Limb (tissue), 2 donors: ENCODE results near the gene ANKRD13D.

Source experiments
- DNase-seq, 2 donors: peaks; one replicate each; pipeline ENCODE4 v3.0.0-alpha.2; 2016; ENCODE audit errors: extremely low spot score in 2 of 2

ANKRD13D gene

DNA sequence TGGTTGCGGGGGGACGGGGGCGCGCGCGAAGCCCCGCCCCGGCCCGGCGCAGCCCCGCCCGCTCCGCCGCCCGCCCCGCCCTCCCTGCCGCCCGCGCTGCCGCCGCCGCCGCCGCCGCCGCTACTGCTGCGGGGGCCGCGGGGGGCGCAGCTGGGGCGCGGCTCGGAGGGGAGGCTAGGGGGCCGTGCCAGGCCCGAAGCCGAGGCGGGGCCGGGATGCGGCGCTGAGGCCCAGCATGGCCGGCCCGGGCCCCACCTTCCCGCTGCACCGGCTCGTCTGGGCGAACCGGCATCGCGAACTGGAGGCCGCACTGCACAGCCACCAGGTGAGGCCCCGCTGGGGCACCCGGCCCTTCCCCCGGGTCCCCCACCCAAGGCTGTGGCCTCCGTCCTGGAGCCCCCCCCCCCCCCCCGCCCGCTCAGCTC is at the start of gene ANKRD13D:
Gene ANKRD13D (plus strand): TSS at position 78 of the 425 bp plus-strand sequence. CDS start 158 bp downstream, at position 236.
- no peak for DNase-seq

DNA sequence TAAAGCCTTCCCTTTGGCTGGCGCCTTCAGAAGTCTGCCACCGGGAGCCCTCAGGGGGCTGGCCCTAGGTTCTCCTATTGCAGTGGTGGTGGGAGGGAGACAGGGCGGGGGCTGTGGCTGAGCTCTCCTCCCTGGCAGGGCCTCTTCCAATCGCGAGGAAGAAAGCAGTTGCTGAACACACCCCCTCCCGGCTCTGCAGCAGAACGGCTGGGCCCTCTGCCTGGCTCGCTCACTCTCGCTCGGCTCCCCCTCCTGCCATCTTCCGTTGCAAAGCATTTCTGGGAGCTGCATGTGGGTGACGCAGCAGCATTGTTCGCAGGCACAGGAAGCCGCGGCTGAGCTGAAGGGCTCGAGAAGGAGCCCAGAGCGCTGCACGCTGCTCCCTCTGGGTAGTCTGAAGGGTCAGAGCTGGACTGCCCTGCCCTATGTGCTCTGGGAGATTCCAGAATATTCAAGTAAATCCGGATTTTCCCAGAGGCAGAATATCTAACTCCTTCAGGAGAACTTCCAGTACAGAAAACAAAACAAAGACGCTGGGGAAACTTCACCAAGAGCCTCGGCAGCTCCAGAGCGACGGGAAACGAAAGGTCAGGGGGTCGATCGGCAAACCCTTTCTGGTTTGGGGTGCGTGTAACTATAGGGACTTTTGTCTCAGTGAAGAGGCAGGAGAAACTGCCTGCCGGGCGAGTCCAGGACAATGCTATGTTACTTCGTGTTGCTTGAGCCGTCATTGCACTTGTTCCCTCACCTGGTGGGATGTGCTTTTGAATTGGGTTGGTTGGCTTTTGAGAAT is 49.1 kb upstream of the ANKRD13D start:
- DNase-seq: peak; percentile 96 to 99

DNA sequence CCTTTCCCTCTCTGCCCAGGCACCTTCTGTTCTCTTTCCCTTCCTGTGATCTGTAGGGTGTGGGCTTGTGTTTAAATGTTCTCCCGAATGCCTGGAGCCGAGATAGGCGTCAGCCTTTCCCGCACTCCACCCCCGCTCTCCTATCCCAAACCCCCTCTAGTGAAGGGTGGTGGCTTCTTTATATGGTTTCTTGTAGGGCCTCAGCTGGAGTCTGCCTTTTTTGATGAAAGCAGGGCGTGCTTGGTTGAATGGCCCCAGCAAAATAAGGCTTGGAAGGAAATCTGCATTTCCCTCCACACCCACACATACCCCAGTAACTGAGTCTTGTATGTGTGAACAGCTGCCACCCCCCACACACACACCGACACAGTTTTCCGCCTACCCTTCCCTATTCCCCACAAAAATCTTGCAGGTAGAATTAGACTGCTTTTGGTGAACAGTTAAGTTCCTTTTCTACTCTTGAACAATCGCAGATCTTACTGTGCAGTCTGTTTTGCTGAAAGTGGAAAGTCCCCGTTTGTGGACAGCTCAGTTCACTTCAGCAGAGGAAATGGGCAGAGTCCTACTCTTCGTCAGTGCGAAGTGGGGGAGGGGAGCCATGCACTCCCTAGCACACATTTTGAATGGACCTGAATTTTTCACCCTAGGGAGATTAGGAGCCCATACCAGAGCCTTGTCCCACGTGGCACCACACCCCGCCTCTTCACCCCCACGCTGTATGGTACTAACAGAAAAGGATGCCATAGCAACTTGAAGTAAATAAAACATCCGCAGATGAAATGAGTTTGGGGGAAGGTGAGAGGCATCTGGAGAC is 48.3 kb upstream of the ANKRD13D start:
- peak; percentile 50 to 73 for DNase-seq

DNA sequence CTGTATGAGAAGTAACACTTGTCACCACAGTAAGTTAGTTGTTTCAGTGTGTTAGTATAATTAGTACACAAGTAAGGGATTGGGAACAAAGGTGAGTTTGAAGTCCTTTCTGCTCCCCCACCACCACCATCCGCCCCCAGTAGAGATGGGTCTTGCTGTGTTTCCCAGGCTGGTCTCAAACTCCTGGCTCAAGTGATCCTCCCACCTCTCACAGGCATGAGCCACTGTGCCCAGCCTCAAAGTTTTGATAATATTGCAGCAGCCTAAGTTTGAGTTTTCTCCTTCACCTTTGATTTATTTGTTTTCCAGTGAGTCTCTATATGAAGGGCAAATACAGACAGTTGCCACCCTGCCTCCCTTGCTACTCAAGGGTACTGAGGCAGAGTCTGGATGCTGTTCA is 46.6 kb upstream of the ANKRD13D start:
- DNase-seq: no peak

DNA sequence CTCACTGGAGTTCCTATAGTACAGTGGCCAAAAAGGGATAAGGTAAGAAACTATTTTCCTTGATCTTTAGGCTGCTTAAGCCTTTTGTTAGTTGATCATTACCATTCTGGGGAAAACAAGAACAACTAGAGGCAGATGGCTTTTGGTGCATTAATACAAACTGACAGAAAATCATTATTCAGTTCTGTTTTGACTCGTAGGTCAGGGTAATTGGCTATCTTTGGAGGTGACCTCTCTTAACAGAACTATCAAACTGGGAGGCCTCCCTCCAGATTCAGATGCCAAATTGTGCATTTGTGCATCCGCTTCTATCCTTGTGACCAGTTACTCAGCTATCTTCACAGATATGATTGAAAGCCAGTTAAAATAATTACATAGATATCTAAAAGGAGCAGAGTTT is 46.1 kb upstream of the ANKRD13D start:
- no peak for DNase-seq

DNA sequence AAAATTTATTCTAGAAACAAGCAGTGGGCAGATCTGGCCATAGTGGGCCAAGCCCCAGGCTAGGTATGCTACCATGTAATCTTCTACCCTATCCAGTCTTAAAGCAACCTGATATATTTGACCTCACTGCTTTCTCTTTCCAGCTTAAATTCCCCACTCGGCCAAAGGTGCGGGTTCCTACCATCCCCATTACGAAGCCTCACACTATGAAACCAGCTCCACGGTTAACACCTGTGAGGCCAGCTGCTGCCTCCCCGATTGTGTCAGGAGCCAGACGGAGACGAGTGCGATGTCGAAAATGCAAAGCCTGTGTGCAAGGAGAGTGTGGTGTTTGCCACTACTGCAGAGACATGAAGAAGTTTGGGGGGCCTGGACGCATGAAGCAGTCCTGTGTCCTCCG is 44.1 kb upstream of the ANKRD13D start:
- DNase-seq: no peak

DNA sequence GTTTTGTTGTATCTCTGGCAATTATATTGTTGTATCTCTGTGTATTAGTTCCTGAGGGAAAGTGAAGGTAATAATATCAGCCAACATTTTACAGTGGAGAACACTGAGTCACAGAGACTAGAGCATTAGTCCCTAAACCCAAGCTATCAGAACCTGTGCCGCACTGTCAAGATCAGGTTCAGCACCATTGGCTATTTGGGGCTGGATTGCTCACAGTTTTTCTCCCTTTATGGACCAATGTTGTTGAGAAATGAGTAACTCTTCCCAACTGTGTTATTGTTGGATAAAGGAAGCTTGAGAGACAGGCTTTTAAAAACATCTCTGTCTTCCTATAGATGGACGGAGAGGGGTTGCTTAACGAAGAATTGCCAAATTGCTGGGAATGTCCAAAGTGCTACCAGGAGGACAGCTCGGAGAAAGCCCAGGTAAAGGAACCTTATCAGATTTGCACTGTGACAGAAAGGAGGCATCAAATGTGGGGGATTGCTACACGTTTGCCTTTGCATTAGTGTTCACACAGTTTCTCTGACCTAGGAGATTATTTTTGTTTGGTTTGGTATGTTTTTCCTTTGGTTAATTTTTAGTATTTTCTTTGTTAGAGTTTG is 41.1 kb upstream of the ANKRD13D start:
- DNase-seq: no peak

DNA sequence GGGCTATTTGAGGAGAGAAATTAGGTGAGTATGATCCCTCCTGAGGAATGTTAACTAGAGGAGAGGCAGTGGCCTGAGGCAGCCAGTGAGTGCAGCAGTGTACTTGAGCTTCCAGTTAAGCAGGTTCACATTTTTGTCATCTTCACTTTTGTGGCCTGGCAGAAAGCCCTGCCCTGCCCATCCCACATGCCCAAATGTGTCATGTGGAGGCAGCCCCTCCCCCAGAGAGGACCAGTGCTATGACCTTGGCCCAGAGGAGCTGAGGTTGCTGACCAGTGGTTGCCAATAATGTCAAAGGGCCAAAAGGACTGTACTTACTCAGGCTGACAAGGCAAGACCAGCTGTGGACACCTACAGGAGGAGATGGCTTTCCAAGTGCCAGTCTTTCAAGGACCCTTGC is 40.5 kb upstream of the ANKRD13D start:
- no peak for DNase-seq

DNA sequence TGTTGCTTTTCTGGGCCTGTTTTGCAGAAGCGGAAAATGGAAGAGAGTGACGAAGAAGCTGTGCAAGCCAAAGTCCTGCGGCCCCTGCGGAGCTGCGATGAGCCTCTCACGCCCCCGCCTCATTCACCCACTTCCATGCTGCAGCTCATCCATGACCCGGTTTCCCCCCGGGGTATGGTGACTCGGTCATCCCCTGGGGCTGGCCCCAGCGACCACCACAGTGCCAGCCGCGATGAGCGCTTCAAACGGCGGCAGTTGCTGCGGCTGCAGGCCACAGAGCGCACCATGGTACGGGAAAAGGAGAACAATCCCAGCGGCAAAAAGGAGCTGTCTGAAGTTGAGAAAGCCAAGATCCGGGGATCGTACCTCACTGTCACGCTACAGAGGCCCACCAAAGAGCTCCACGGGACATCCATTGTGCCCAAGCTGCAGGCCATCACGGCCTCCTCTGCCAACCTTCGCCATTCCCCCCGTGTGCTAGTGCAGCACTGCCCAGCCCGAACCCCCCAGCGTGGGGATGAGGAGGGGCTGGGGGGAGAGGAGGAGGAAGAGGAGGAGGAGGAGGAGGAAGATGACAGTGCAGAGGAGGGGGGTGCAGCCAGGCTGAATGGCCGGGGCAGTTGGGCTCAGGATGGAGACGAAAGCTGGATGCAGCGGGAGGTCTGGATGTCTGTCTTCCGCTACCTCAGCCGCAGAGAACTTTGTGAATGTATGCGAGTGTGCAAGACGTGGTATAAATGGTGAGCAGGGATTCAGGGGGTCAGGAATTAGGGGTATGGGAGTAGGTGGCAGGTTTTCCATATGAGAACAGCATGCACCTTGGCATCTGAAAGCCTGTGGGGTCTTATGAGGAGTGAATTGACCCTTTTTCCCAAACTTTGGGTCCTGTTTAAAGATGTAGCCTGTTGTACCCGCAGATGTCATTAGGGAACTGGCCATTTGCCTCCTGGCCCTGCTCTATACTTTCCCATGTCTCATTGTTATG is 38.8 kb upstream of the ANKRD13D start:
- DNase-seq: no peak

DNA sequence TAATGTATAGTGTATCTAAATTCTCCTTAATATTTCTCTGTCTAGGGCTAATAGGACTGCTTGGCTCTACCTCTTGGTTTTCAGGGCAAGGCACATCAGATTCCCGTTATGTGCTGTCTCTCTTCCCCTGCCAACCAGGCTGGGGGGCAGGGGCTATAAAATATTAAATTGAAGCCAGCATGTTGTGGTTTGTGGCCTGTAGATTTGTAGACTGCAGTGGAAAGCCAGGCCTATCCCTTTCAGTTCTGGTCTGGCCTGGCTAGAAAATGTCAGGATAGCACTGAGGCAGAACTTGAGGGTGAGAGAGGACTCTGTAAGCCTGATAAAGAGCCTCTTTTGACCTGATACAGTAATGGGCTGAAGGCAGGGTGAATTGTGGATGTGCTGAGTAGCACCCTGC is 37.3 kb upstream of the ANKRD13D start:
- no peak for DNase-seq

DNA sequence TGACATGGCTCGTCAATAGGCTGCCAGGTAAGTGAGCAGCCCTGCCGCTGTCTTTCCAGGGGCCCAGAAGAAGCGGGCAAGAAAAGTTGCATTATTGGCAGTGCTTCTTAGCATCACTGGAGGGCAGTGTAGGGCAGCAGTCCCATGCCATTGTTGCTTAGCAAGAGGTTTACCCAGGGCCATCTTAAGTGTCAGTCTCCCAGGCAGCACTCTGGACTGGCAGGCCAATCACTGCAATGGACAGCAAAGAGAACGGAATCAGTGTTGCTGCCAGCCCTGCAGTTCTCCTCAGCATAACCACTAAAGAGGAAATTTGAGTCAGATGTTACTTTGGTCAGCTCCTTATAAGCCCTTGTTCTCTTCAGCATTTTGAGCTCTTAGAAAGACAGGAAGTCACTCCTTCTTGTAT is 36.3 kb upstream of the ANKRD13D start:
- no peak for DNase-seq

DNA sequence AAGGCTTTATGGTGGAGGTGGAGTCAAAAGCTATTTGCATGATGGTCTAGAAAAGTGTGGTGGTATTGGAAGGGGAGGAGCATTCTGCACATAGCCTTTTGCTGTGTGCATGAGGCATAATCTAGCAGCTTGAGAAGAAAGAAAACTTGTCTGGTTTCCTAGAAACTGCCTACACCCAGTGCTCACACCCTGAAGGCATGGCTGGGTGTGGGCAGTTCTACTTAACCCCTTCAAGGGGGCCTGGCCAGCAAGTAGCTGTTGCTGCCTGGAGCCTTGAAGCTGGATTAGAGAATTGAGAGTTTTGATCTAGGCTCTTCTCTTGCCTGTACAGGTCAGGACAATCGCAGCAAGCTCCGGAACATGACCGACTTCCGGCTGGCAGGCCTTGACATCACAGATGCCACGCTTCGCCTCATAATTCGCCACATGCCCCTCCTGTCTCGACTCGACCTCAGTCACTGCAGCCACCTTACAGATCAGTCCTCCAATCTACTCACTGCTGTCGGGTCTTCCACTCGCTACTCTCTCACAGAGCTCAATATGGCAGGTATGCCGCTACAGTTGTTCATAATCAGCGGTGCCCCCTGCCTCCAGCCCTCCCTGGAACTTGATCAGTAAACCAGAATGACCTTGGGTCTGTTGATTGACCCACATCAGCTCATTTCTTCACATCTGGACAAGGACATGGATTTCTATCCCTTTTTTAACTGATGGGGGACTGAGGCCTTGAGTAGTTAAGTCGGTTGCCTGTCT is 35.1 kb upstream of the ANKRD13D start:
- no peak for DNase-seq

DNA sequence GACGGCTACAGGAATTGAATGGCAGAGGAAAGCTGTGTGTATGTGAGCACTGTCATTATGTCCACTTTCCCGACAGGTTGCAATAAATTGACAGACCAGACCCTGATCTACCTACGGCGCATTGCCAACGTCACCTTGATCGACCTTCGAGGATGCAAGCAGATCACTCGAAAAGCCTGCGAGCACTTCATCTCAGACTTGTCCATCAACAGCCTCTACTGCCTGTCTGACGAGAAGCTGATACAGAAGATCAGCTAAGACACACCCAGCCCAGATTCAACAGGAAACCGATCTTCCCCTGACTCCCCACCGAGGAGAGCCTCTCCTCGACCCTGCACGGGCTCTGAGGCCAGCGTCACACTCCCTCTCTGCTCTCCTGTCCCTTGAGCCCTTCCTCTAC is 34.3 kb upstream of the ANKRD13D start:
- DNase-seq: no peak

DNA sequence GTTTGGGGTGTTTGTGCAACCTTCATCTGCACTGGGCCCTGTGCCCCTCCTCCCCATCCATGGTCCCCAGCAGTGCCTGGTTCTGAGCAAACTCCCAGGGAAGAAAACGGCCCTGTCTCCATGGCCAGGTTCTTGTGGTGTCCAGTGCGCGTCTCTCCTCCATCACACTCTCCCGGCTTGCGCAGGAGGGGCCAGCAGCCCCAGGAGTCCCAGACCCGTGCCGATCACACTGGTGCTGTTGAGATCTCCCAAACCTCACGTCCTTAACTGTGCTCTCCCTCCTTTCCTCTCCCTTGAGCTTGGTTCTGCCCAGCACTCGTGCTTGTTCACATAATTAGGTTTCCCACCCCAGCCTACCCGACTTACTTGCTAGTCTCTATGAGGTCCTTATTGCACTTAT is 33.8 kb upstream of the ANKRD13D start:
- no peak for DNase-seq

DNA sequence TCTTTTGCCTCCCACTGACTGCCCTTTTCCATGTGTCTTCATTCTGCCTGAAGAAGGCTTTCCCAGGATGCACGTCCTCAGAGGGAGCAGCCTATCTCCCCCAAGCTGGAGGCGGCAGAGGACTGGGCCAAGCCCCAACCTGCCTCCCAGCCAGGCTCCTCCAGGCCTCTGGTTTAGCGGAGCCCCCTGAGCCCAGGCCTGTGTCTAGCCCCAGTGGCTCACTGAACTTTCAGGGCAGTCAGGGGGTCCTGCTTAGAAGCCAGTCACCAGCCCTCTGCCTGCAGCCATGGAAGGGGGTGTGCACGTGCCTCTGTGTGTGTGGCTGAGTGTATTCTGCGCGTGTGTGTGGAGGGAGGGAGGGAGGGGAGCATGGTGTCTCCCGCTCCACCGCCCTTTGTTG is 33.2 kb upstream of the ANKRD13D start:
- DNase-seq: no peak

DNA sequence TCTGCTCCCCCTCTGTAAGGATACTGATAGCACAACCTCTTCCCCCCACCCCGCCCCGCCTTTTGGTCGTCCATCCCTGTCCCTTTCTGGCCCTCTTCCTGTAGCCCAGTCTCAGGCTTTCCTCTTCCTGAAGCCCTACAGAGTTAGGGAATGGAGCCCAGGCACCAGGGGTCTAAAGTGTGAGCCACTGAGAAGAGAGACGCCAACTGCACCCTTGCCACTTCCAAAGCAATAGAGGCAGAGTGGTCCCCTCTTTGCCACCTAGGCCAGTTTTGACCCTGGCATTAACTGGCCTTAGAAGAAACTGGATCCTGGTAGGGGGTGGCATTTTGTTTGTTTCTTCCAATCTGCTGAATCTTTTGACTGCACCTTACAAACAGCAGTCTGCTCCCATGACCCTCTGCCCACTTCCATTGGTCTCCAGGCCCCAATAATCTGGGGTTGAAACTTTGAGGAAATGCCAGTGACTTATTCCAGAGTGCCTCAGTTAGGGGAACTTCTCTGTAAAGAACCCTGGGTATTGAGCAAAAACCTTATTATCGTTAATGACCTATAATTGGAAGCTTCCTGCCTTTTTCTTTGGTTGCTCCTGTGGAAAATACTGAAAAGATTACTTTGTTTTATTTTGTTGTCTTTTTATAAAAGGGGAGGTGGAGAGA is 32.5 kb upstream of the ANKRD13D start:
- no peak for DNase-seq

DNA sequence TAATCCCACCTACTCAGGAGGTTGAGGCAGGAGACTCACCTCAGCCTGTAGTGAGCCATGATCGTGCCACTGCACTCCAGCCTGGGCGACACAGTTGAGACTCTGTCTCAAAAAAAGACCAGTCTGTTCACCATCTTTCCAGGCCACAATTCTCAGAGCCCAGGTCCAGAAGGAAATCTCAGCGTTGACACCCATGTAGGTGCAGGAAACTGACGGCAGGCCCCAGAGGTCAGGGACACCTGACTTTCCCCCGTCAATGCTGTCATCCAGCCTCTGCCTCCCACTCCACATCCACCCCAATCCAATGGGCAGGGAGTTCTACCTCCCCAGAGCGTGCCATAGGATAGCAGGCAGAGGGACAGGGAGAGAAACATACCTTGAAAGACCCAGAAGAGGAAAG is 28.7 kb upstream of the ANKRD13D start:
- DNase-seq: no peak

DNA sequence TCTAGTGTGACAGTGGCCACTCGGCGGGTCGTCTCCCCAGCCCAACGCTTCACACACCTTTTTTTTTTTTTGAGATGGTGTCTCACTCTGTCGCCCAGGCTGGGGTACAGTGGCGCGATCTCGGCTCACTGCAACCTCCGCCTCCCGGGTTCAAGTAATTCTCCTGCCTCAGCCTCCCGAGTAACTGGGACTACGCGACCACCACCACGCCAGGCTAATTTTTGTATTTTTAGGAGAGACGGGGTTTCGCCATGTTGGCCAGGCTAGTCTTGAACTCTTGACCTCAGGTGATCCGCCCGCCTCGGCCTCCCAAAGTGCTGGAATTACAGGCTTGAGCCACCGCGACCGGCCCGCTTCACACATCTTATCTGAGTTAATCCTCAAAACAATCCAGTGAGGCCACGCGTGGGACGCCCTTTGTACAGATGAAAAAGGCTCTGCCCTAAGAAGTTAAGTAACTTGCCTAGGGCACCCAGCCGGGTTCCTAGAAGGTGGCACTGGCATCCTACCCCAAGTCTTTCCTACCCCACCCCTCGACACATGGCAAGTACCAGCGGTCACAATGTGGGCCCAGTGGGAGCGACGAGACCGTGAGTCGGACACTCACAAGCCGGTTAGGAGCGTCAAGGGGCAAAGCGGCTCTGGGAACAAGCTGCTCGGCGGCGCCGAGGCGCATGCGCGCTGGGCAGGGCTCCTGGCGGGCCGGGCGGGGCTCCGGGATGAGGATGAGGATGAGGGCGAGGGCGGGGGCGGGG is 28.0 kb upstream of the ANKRD13D start:
- peak in 1 of 2 donors; percentile 77 for DNase-seq

DNA sequence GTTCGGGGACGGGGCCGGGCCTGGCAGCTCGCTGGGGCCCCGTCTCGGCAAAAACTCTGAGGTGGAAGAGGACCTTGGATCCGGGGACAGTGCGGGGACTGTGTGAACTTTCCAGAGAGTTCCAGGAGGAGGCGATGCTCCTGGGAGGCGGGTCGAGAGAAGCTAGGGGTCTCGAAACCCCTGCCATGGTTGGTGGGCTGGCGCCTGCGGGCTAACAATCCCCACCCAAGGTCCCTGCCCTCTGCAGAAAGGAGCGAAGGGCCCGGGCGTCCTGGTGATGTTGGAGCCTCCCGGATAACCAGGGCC is 27.5 kb upstream of the ANKRD13D start:
- no peak for DNase-seq
